HG02642 (cell line): ENCODE measurements around the gene A1BG.
"Not testable (repeated sequence)": the region's sequence is repeated elsewhere in the genome, so short reads cannot be mapped to it uniquely, and the experiment has no call there.

Source experiments
- ATAC-seq: cut with Tn5 transposase; IDR thresholded peaks from one replicate; pipeline ENCODE4 v1.9.1; 2021; ENCODE audit warnings: mild to moderate bottlenecking; ENCODE audit not compliant: unreplicated experiment, poor library complexity

A1BG gene

GRCh38 chr19:58362272-58362994, 9.1 kb upstream of the A1BG start, which contains the start of gene ZNF497:
Gene ZNF497 (minus strand): TSS chr19:58362751. CDS start chr19:58357635, 5,116 bp downstream.
- peak; percentile 90 for ATAC-seq

GRCh38 chr19:58361900-58362271, 8.6 kb upstream of the A1BG start:
- no peak for ATAC-seq

- no peak for ATAC-seq
These were observed 4.3 kb upstream of the A1BG start for GRCh38 chr19:58357481-58358145.

- ATAC-seq = no peak
These were observed 3.6 kb upstream of the A1BG start for GRCh38 chr19:58356766-58357480.

GRCh38 chr19:58355908-58356765, 2.8 kb upstream of the A1BG start:
- no peak for ATAC-seq

GRCh38 chr19:58355215-58355796, 2.0 kb upstream of the A1BG start:
- no peak for ATAC-seq

- ATAC-seq = no peak
These were observed 1.3 kb upstream of the A1BG start for GRCh38 chr19:58354478-58355030.

- ATAC-seq = no peak
These were observed 605 bp upstream of the A1BG start for GRCh38 chr19:58353717-58354477.

GRCh38 chr19:58351990-58352755, 1.1 kb downstream of the A1BG start:
- no peak for ATAC-seq

- ATAC-seq = no peak
These were observed 1.8 kb downstream of the A1BG start for GRCh38 chr19:58351558-58351878.

- ATAC-seq = no peak
These were observed 2.3 kb downstream of the A1BG start for GRCh38 chr19:58350871-58351557.

GRCh38 chr19:58350001-58350861, 3.1 kb downstream of the A1BG start:
- ATAC-seq = no peak

GRCh38 chr19:58349590-58349989, 3.7 kb downstream of the A1BG start:
- no peak for ATAC-seq

- ATAC-seq = not testable (repeated sequence)
These were observed 5.2 kb downstream of the A1BG start for GRCh38 chr19:58348080-58348479.

- peak; percentile 89 for ATAC-seq
These were observed 6.0 kb downstream of the A1BG start for GRCh38 chr19:58346961-58347929.

- no peak for ATAC-seq
These were observed 7.7 kb downstream of the A1BG start for GRCh38 chr19:58345558-58345957.
